PC-3 (cell line): ENCODE measurements around the gene ABCA5. TPM values are rescaled to one million over a fixed set of nuclear protein-coding genes. Genes with fewer than 3 reads are reported as not detected.

Source experiments
- ATAC-seq: fragments of 200-7000 bp; cut with Tn5 transposase; 2 replicates; pipeline ENCODE4 v1.9.1; 2020; ENCODE audit warnings: mild to moderate bottlenecking, moderate library complexity
- BruUV-seq: library from RNA; stranded (reverse); fragments of 400-500 nt; replicated peaks from 2 replicates; lab custom pipeline; 2021; lab: Mats Ljungman, UMichigan
- CTCF ChIA-PET: fragments of 300-600 bp; sonication (Branson Sonifier 250); formaldehyde crosslinking; loops from one replicate; lab custom pipeline; 2022; ENCODE audit warnings: antibody characterized with exemption; lab: Charles Lee
- POLR2A ChIA-PET: fragments of 300-600 bp; sonication (Branson Sonifier 250); formaldehyde crosslinking; loops from one replicate; lab custom pipeline; 2022; ENCODE audit warnings: antibody characterized with exemption; ENCODE audit not compliant: unreplicated experiment; lab: Charles Lee
- DNase-seq: peaks from one replicate; pipeline ENCODE4 v3.0.0-alpha.2; 2015
- H2AFZ ChIP-seq: fragments of 300-600 bp; sonication (generic); 2 replicates; pipeline ENCODE4 v1.6.0; 2016; ENCODE audit warnings: antibody characterized with exemption, low read length
- H3F3A ChIP-seq: fragments of 300-600 bp; sonication (generic); one replicate; pipeline ENCODE4 v1.6.0; 2017; ENCODE audit warnings: antibody characterized with exemption, low read length, control low read depth, mild to moderate bottlenecking; ENCODE audit not compliant: unreplicated experiment
- H3K27ac ChIP-seq: fragments of 300-600 bp; sonication (generic); 2 replicates; pipeline ENCODE4 v1.5.1; 2016; ENCODE audit warnings: mild to moderate bottlenecking, low read length
- H3K27me3 ChIP-seq: fragments of 300-600 bp; sonication (generic); 2 replicates; pipeline ENCODE4 v1.6.1; 2016; ENCODE audit warnings: low read length, mixed read lengths
- H3K36me3 ChIP-seq: fragments of 300-600 bp; sonication (generic); 2 replicates; pipeline ENCODE4 v1.6.1; 2016; ENCODE audit warnings: low read depth, mixed run types, low read length, mixed read lengths
- H3K4me1 ChIP-seq: fragments of 300-600 bp; sonication (generic); 2 replicates; pipeline ENCODE4 v1.5.1; 2016; ENCODE audit warnings: low read length; ENCODE audit not compliant: insufficient read depth
- H3K4me2 ChIP-seq: fragments of 300-600 bp; sonication (generic); 2 replicates; pipeline ENCODE4 v1.6.0; 2016; ENCODE audit warnings: low read length
- H3K4me3 ChIP-seq: fragments of 300-600 bp; sonication (generic); 2 replicates; pipeline ENCODE4 v1.5.1; 2016; ENCODE audit warnings: mild to moderate bottlenecking, low read length, mixed read lengths
- H3K79me2 ChIP-seq: fragments of 300-600 bp; sonication (generic); 2 replicates; pipeline ENCODE4 v1.6.1; 2017; ENCODE audit warnings: low read length, mixed read lengths
- H3K9ac ChIP-seq: fragments of 300-600 bp; sonication (generic); 2 replicates; pipeline ENCODE4 v1.6.0; 2016; ENCODE audit warnings: mild to moderate bottlenecking, low read length
- H3K9me2 ChIP-seq: fragments of 300-600 bp; sonication (generic); replicated peaks from 2 replicates; pipeline ENCODE4 v1.6.1; 2016; ENCODE audit warnings: mixed run types, low read length, mixed read lengths
- H3K9me3 ChIP-seq: fragments of 300-600 bp; sonication (generic); 2 replicates; pipeline ENCODE4 v1.6.1; 2016; ENCODE audit warnings: low read length, mixed read lengths
- H4K20me1 ChIP-seq: fragments of 300-600 bp; sonication (generic); 2 replicates; pipeline ENCODE4 v1.6.1; 2016; ENCODE audit warnings: low read length, mixed read lengths
- CTCF ChIP-seq: fragments of 300-600 bp; sonication (generic); conservative IDR thresholded peaks from 2 replicates; pipeline ENCODE4 v1.5.1; 2017; ENCODE audit warnings: antibody characterized with exemption, low read depth, mild to moderate bottlenecking, low read length
- EZH2 ChIP-seq: fragments of 300-600 bp; sonication (generic); IDR thresholded peaks from one replicate; pipeline ENCODE4 v1.6.1; 2017; ENCODE audit warnings: antibody characterized with exemption, mild to moderate bottlenecking, low read length; ENCODE audit not compliant: unreplicated experiment
- EZH2phosphoT487 ChIP-seq: fragments of 300-600 bp; sonication (generic); IDR thresholded peaks from 2 replicates; pipeline ENCODE4 v1.6.1; 2018; ENCODE audit warnings: mild to moderate bottlenecking, antibody characterized with exemption, low read length, borderline replicate concordance
- intact Hi-C: fragments of 100-400 bp; cut with micrococcal nuclease; formaldehyde crosslinking; loops from 2 replicates; pipeline ENCODE4 v1.9.0; 2023
- total RNA-seq: library from RNA; depleted of rRNA; stranded (reverse); fragments of >200 nt; gene quantifications from 2 replicates; pipeline ENCODE4 v1.2.3, GENCODE V29; 2014

The ABCA5 gene
- total RNA-seq, 1 experiment from 2014 or later, result 7.0 TPM

GRCh38 chr17:69320210-69320907 is 6.6 kb downstream of the ABCA5 start:
- no peak overlapping the region for H3K4me3 ChIP-seq
- no peak for TF ChIP-seq EZH2
- TF ChIP-seq EZH2phosphoT487, result no peak
- no peak for TF ChIP-seq CTCF
- peaks cover 2% of the 10 kb centered on the region for H3K79me2 ChIP-seq
- no peak overlapping the region for H3K27ac ChIP-seq
- H3K27me3 ChIP-seq, result no peaks in the 10 kb centered on the region
- H3K4me2 ChIP-seq, result peak overlapping the region; percentile 12; the same call in 1 of the 2 replicates
- intact Hi-C loops, result loop anchor here (10.0 kb wide), 2 partner anchors 844 to 1326 kb away; partner anchors contain the start of genes C17orf58 and KCNJ2
- H3K9me3 ChIP-seq, result no peaks in the 10 kb centered on the region
- H3K4me1 ChIP-seq, result peaks cover 17% of the 10 kb centered on the region
- no peak; the same call in 1 of the 2 replicates for ATAC-seq
- ChIA-PET CTCF (no interaction called here), POLR2A (interaction anchor here (0.6 kb wide), 2 partner anchors 15 to 1318 kb away, joined by 4 to 8 read pairs; no protein-coding TSS in a partner anchor)
- no peak overlapping the region for H3K9ac ChIP-seq
- no peak overlapping the region for H2AFZ ChIP-seq
- H3K36me3 ChIP-seq, result no peaks in the 10 kb centered on the region
- BruUV-seq, result no TSS peak
- H4K20me1 ChIP-seq, result no peaks in the 10 kb centered on the region
- peak; percentile 31 for DNase-seq
- H3K9me2 ChIP-seq, result no peaks in the 10 kb centered on the region
- no peaks in the 10 kb centered on the region for H3F3A ChIP-seq

GRCh38 chr17:69317625-69318024 is 9.3 kb downstream of the ABCA5 start:
- no peak overlapping the region for H3K27ac ChIP-seq
- no peaks in the 10 kb centered on the region for H3K9me2 ChIP-seq
- peaks cover 13% of the 10 kb centered on the region for H3K4me1 ChIP-seq
- H2AFZ ChIP-seq, result no peak overlapping the region
- DNase-seq, result no peak
- no peaks in the 10 kb centered on the region for H3K36me3 ChIP-seq
- no TSS peak for BruUV-seq
- H3K9ac ChIP-seq, result no peak overlapping the region
- no peaks in the 10 kb centered on the region for H3F3A ChIP-seq
- ChIA-PET POLR2A (no interaction called here), CTCF (no interaction called here)
- no peaks in the 10 kb centered on the region for H3K9me3 ChIP-seq
- H4K20me1 ChIP-seq, result no peaks in the 10 kb centered on the region
- ATAC-seq, result no peak
- H3K4me2 ChIP-seq, result no peak overlapping the region
- TF ChIP-seq EZH2phosphoT487 (no peak), EZH2 (no peak), CTCF (no peak)
- H3K4me3 ChIP-seq, result no peak overlapping the region
- intact Hi-C loops, result no loop called here
- no peaks in the 10 kb centered on the region for H3K27me3 ChIP-seq
- no peaks in the 10 kb centered on the region for H3K79me2 ChIP-seq
